Endothelial cell of umbilical vein (primary cell): ENCODE measurements around the gene MAP4K1. TPM values are rescaled to one million over a fixed set of nuclear protein-coding genes. Genes with fewer than 3 reads are reported as not detected.

Experiments
- BruUV-seq: library from RNA; stranded (reverse); fragments of 400-500 nt; replicated peaks from 2 replicates; lab custom pipeline; 2021; lab: Mats Ljungman, UMichigan
- CTCF ChIA-PET: fragments of 300-600, 350-600 bp; sonication (Branson Sonifier 250); formaldehyde crosslinking; loops from one replicate; lab custom pipeline; 2021; ENCODE audit warnings: antibody characterized with exemption, inconsistent platforms; lab: Charles Lee
- POLR2A ChIA-PET: fragments of 300-600, 350-600 bp; sonication (Branson Sonifier 250); formaldehyde crosslinking; loops from one replicate; lab custom pipeline; 2021; ENCODE audit warnings: antibody characterized with exemption, inconsistent platforms; lab: Charles Lee
- DNase-seq: peaks from one replicate; pipeline ENCODE4 v3.0.0-alpha.2; 2011; ENCODE audit warnings: low read depth, low spot score
- FAIRE-seq: peaks from 2 replicates; lab custom pipeline; 2011; peaks lifted over from hg19 to GRCh38; lab: Jason Lieb, UNC
- H2AFZ ChIP-seq: 2 replicates; pipeline ENCODE4 v1.6.0; 2012; ENCODE audit warnings: low read depth, low read length, control low read depth, inconsistent platforms
- H3K27ac ChIP-seq: 2 replicates; pipeline ENCODE4 v1.5.1; 2011; ENCODE audit warnings: low read depth, mild to moderate bottlenecking, control low read depth, low read length, moderate library complexity; ENCODE audit not compliant: insufficient read depth
- H3K27me3 ChIP-seq, 2 experiments: 2 replicates each; pipeline versions ENCODE4 v1.6.0 to v1.6.1; 2011; ENCODE audit warnings: low read length in 2 of 2, mixed read lengths in 1 of 2; ENCODE audit not compliant: control insufficient read depth in 2 of 2, insufficient read depth in 2 of 2
- H3K36me3 ChIP-seq, 2 experiments: 2 replicates in 1 of 2; 3 replicates in 1 of 2; pipeline ENCODE4 v1.5.1; 2011; ENCODE audit warnings: low read length in 2 of 2, mild to moderate bottlenecking in 1 of 2, moderate library complexity in 1 of 2; ENCODE audit not compliant: control insufficient read depth in 2 of 2, insufficient read depth in 2 of 2; ENCODE audit errors: extremely low read depth in 1 of 2
- H3K4me1 ChIP-seq: 3 replicates; pipeline ENCODE4 v1.5.1; 2011; ENCODE audit warnings: mild to moderate bottlenecking, low read length; ENCODE audit not compliant: control insufficient read depth, insufficient read depth; ENCODE audit errors: extremely low read depth
- H3K4me2 ChIP-seq: 2 replicates; pipeline ENCODE4 v1.6.1; 2011; ENCODE audit warnings: low read length, control low read depth, mixed read lengths; ENCODE audit not compliant: insufficient read depth
- H3K4me3 ChIP-seq, 3 experiments: fragments of 200-600 bp in 1 of 3; sonication (generic), shearing (Covaris generic) in 1 of 3; replicated peaks in 1 of 3; 2 replicates each; pipeline ENCODE4 v1.5.1; 2011 to 2016; ENCODE audit warnings: control low read depth in 3 of 3, low read length in 3 of 3, mild to moderate bottlenecking in 2 of 3, inconsistent platforms in 1 of 3, low read depth in 1 of 3, moderate library complexity in 1 of 3; ENCODE audit not compliant: insufficient read depth in 1 of 3
- H3K79me2 ChIP-seq: 2 replicates; pipeline ENCODE4 v1.6.0; 2012; ENCODE audit warnings: low read length, inconsistent platforms; ENCODE audit not compliant: control insufficient read depth, insufficient read depth
- H3K9ac ChIP-seq: replicated peaks from 2 replicates; pipeline ENCODE3; 2011; ENCODE audit warnings: low read length, control low read depth; ENCODE audit not compliant: insufficient read depth; ENCODE audit errors: extremely low read depth
- H3K9me1 ChIP-seq: replicated peaks from 3 replicates; pipeline ENCODE4 v1.6.0; 2011; ENCODE audit warnings: mild to moderate bottlenecking, low read length; ENCODE audit not compliant: control insufficient read depth, insufficient read depth; ENCODE audit errors: extremely low read depth
- H3K9me3 ChIP-seq: replicated peaks from 2 replicates; pipeline ENCODE4 v1.5.1; 2012; ENCODE audit warnings: low read length, inconsistent platforms; ENCODE audit not compliant: control insufficient read depth, insufficient read depth
- H4K20me1 ChIP-seq: replicated peaks from 2 replicates; pipeline ENCODE3; 2011; ENCODE audit warnings: mild to moderate bottlenecking, low read length; ENCODE audit not compliant: control insufficient read depth, insufficient read depth; ENCODE audit errors: extremely low read depth
- CTCF ChIP-seq, 2 donors: IDR thresholded peaks; 1 replicate in 1 of 2; 2 replicates in 1 of 2; pipeline ENCODE4 v1.5.1; 2011; ENCODE audit warnings: low read length in 2 of 2, mild to moderate bottlenecking in 2 of 2, moderate library complexity in 2 of 2, control low read depth in 1 of 2, inconsistent platforms in 1 of 2, low read depth in 1 of 2; ENCODE audit not compliant: insufficient read depth in 1 of 2; ENCODE audit errors: extremely low read depth in 1 of 2
- EZH2 ChIP-seq: IDR thresholded peaks from 2 replicates; pipeline ENCODE4 v1.6.1; 2012; ENCODE audit warnings: borderline replicate concordance, low read depth, mild to moderate bottlenecking, moderate library complexity, low read length, inconsistent platforms; ENCODE audit not compliant: severe bottlenecking
- FOS ChIP-seq: IDR thresholded peaks from 2 replicates; pipeline ENCODE4 v1.6.1; 2011; ENCODE audit warnings: mild to moderate bottlenecking, low read length, moderate library complexity, borderline replicate concordance; ENCODE audit not compliant: insufficient read depth
- GATA2 ChIP-seq: IDR thresholded peaks from 2 replicates; pipeline ENCODE4 v1.7.0; 2011; ENCODE audit warnings: low read depth, mild to moderate bottlenecking, moderate library complexity, mixed read lengths, low read length; ENCODE audit not compliant: insufficient read length, insufficient read depth
- JUN ChIP-seq: IDR thresholded peaks from 2 replicates; pipeline ENCODE4 v1.6.1; 2011; ENCODE audit warnings: borderline replicate concordance, low read depth; ENCODE audit not compliant: insufficient read length, insufficient read depth
- MAX ChIP-seq: IDR thresholded peaks from 2 replicates; pipeline ENCODE4 v1.6.1; 2011; ENCODE audit not compliant: insufficient read depth, insufficient read length
- MYC ChIP-seq: IDR thresholded peaks from one replicate; pipeline ENCODE4 v1.6.1; 2011; ENCODE audit warnings: mild to moderate bottlenecking, low read depth, low read length
- POLR2A ChIP-seq: IDR thresholded peaks from 2 replicates; pipeline ENCODE4 v1.6.1; 2012; ENCODE audit warnings: low read depth, mild to moderate bottlenecking, control low read depth, low read length
- POLR2AphosphoS5 ChIP-seq: IDR thresholded peaks from 2 replicates; pipeline ENCODE4 v1.6.1; 2012; ENCODE audit warnings: low read depth, mild to moderate bottlenecking, control low read depth, low read length, moderate library complexity; ENCODE audit not compliant: insufficient read depth
- dilution Hi-C: fragments of 300-500 bp; cut with MboI; formaldehyde crosslinking; loops from one replicate; pipeline ENCODE4 v1.15.0; 2019; ENCODE audit warnings: low sequenced_read_pairs; ENCODE audit not compliant: extremely low pct_ligation_motif_present
- intact Hi-C: fragments of 100-400 bp; cut with micrococcal nuclease; formaldehyde crosslinking; loops from one replicate; pipeline ENCODE4 v1.10.0; 2022
- polyA plus RNA-seq, 4 experiments: library from polyadenylated mRNA; depleted of rRNA in 3 of 4; stranded (reverse) in 3 of 4; unstranded in 1 of 4; fragments of >200 nt; gene quantifications; 2 replicates each; pipeline versions ENCODE4 v1.2.1 to v1.2.3, GENCODE V29; 2011 to 2012; ENCODE audit warnings: missing spikeins in 1 of 4
- total RNA-seq: library from RNA; stranded (reverse); gene quantifications from 2 replicates; pipeline ENCODE4 v1.2.3, GENCODE V29; 2021

The MAP4K1 gene
- total and polyA plus RNA-seq, 2 donors (not counting 3 experiments of a cell fraction or from before 2014, with no cell fraction given): 0.12 to 1.6 TPM

GRCh38 chr19:38583219-38583984 lies 34.4 kb downstream of the MAP4K1 start:
- dilution Hi-C loops (no loop called here), intact Hi-C loops (no loop called here)
- Histone ChIP-seq H3K27ac (no peak overlapping the region), H3K9me3 (no peaks in the 10 kb centered on the region), H4K20me1 (no peaks in the 10 kb centered on the region), H3K79me2 (no peaks in the 10 kb centered on the region), H2AFZ (no peak overlapping the region), H3K27me3 (no peaks in the 10 kb centered on the region), H3K4me1 (no peaks in the 10 kb centered on the region), H3K9me1 (no peaks in the 10 kb centered on the region), H3K9ac (no peak overlapping the region), H3K36me3 (no peaks in the 10 kb centered on the region), H3K4me3 (no peak overlapping the region), H3K4me2 (no peak overlapping the region)
- DNase-seq (no peak), FAIRE-seq (no peak)
- ChIA-PET POLR2A (no interaction called here), CTCF (interaction anchor here (0.9 kb wide), 1 partner anchor 40 kb away, joined by 3 read pairs; no protein-coding TSS in a partner anchor)
- BruUV-seq: no TSS peak
- TF ChIP-seq CTCF (IDR thresholded peaks at IDR 0.05; ENCODE audit: extremely low read depth in 1 of 2, insufficient read depth in 1 of 2, low read depth in 1 of 2, low read length in 2 of 2) (no peak), GATA2 (no peak), JUN (no peak), POLR2A (no peak), MYC (no peak)

- intact Hi-C loops: no loop called here
- POLR2A ChIA-PET: no interaction called here
- BruUV-seq: no TSS peak
- no peaks in the 10 kb centered on the region for H3K27me3 ChIP-seq
- dilution Hi-C loops: no loop called here
- no peak overlapping the region for H3K4me2 ChIP-seq
- no peak overlapping the region for H3K27ac ChIP-seq
- H3K9me1 ChIP-seq: no peaks in the 10 kb centered on the region
- H2AFZ ChIP-seq: no peak overlapping the region
- no peaks in the 10 kb centered on the region for H4K20me1 ChIP-seq
- no peaks in the 10 kb centered on the region for H3K79me2 ChIP-seq
- CTCF ChIA-PET: no interaction called here
- no peaks in the 10 kb centered on the region for H3K9me3 ChIP-seq
- FAIRE-seq: no peak
- no peak for DNase-seq
- H3K9ac ChIP-seq: no peak overlapping the region
- no peak overlapping the region for H3K4me3 ChIP-seq
- H3K36me3 ChIP-seq: no peaks in the 10 kb centered on the region
- TF ChIP-seq POLR2AphosphoS5 (no peak), FOS (no peak), POLR2A (no peak), EZH2 (no peak), MAX (no peak), JUN (no peak), GATA2 (no peak), CTCF (IDR thresholded peaks at IDR 0.05; ENCODE audit: extremely low read depth in 1 of 2, insufficient read depth in 1 of 2, low read depth in 1 of 2, low read length in 2 of 2) (no peak)
- no peaks in the 10 kb centered on the region for H3K4me1 ChIP-seq
These were observed 37.7 kb downstream of the MAP4K1 start for GRCh38 chr19:38580080-38580479.
